OCI-LY7 (cell line): ENCODE measurements around the gene TP53RK. TPM values are rescaled to one million over a fixed set of nuclear protein-coding genes. Genes with fewer than 3 reads are reported as not detected.

Experiments
- BruUV-seq: library from RNA; stranded (reverse); fragments of 400-500 nt; replicated peaks from 2 replicates; lab custom pipeline; 2021; lab: Mats Ljungman, UMichigan
- CTCF ChIA-PET: fragments of 300-600 bp; sonication (Branson Sonifier 250); formaldehyde crosslinking; loops from one replicate; lab custom pipeline; 2022; ENCODE audit warnings: antibody characterized with exemption; ENCODE audit not compliant: unreplicated experiment; lab: Charles Lee
- POLR2A ChIA-PET: fragments of 300-600 bp; sonication (Branson Sonifier 250); formaldehyde crosslinking; loops from one replicate; lab custom pipeline; 2022; ENCODE audit warnings: antibody characterized with exemption; lab: Charles Lee
- DNase-seq: peaks from one replicate; pipeline ENCODE4 v3.0.0-alpha.2; 2015; ENCODE audit warnings: low spot score
- H2AFZ ChIP-seq: fragments of 200-600 bp; sonication (generic), shearing (Covaris generic); 2 replicates; pipeline ENCODE4 v1.6.1; 2014; ENCODE audit warnings: mild to moderate bottlenecking, antibody characterized with exemption, low read length, moderate library complexity
- H3K27ac ChIP-seq: fragments of 200-600 bp; sonication (generic); 2 replicates; pipeline ENCODE4 v1.5.1; 2014; ENCODE audit warnings: mixed run types, low read depth, mild to moderate bottlenecking, moderate library complexity, low read length, inconsistent platforms; ENCODE audit not compliant: poor library complexity, severe bottlenecking
- H3K36me3 ChIP-seq: fragments of 200-600 bp; sonication (generic); 2 replicates; pipeline ENCODE4 v1.6.1; 2014; ENCODE audit warnings: mild to moderate bottlenecking, antibody characterized with exemption, low read length, moderate library complexity, mixed read lengths; ENCODE audit not compliant: insufficient read depth
- H3K4me1 ChIP-seq: fragments of 200-600 bp; sonication (generic); 2 replicates; pipeline ENCODE4 v1.5.1; 2014; ENCODE audit warnings: mild to moderate bottlenecking, low read length; ENCODE audit not compliant: insufficient read depth, poor library complexity, severe bottlenecking
- H3K4me2 ChIP-seq: fragments of 200-600 bp; sonication (generic); 2 replicates; pipeline ENCODE4 v1.6.1; 2014; ENCODE audit warnings: mild to moderate bottlenecking, low read length
- H3K4me3 ChIP-seq: fragments of 200-600 bp; sonication (generic); 2 replicates; pipeline ENCODE4 v1.5.1; 2014; ENCODE audit warnings: mild to moderate bottlenecking, low read depth, low read length; ENCODE audit not compliant: poor library complexity, severe bottlenecking
- H3K79me2 ChIP-seq: fragments of 200-600 bp; sonication (generic); 2 replicates; pipeline ENCODE4 v1.6.1; 2016; ENCODE audit warnings: low read depth, mild to moderate bottlenecking, low read length, moderate library complexity, mixed read lengths; ENCODE audit not compliant: insufficient read depth
- H3K9me2 ChIP-seq: fragments of 200-600 bp; sonication (generic); 2 replicates; pipeline ENCODE4 v1.6.1; 2016; ENCODE audit warnings: mild to moderate bottlenecking, low read length, mixed read lengths; ENCODE audit not compliant: insufficient read depth
- H3K9me3 ChIP-seq: fragments of 200-600 bp; sonication (generic); 2 replicates; pipeline ENCODE4 v1.6.1; 2014; ENCODE audit warnings: mild to moderate bottlenecking, mixed run types, low read length, mixed read lengths
- H4K20me1 ChIP-seq: fragments of 200-600 bp; sonication (generic); 2 replicates; pipeline ENCODE4 v1.6.1; 2014; ENCODE audit warnings: mild to moderate bottlenecking, antibody characterized with exemption, low read length, moderate library complexity, mixed read lengths; ENCODE audit not compliant: insufficient read depth
- CTCF ChIP-seq: fragments of 200-600 bp; sonication (generic); conservative IDR thresholded peaks from 2 replicates; pipeline ENCODE4 v1.5.1; 2014; ENCODE audit warnings: mild to moderate bottlenecking, antibody characterized with exemption, low read length, moderate library complexity, mixed read lengths
- EZH2phosphoT487 ChIP-seq: fragments of 200-600 bp; sonication (generic); IDR thresholded peaks from 2 replicates; pipeline ENCODE4 v1.6.1; 2018; ENCODE audit warnings: low read depth, borderline replicate concordance, mild to moderate bottlenecking, mixed run types, antibody characterized with exemption, low read length, moderate library complexity, mixed read lengths
- intact Hi-C: fragments of 100-400 bp; cut with micrococcal nuclease; formaldehyde crosslinking; loops from one replicate; pipeline ENCODE4 v1.10.0; 2022; ENCODE audit not compliant: unreplicated experiment
- total RNA-seq, 2 experiments: library from RNA; depleted of rRNA in 1 of 2; stranded (reverse); fragments of >200 nt in 1 of 2; shearing (Covaris generic) in 1 of 2; gene quantifications; 2 replicates each; pipeline ENCODE4 v1.2.3, GENCODE V29; 2014 to 2022

TP53RK gene
- total RNA-seq, 2 experiments from 2014 or later: 18.6 to 32.9 TPM

GRCh38 chr20:46701057-46701456 lies 11.8 kb upstream of the TP53RK start:
- DNase-seq: no peak
- Histone ChIP-seq H2AFZ (no peak overlapping the region), H3K4me1 (peaks cover 9% of the 10 kb centered on the region), H3K4me3 (no peak overlapping the region), H4K20me1 (no peaks in the 10 kb centered on the region), H3K27ac (no peak overlapping the region), H3K79me2 (no peaks in the 10 kb centered on the region), H3K9me2 (no peaks in the 10 kb centered on the region), H3K4me2 (no peak overlapping the region), H3K9me3 (peaks cover 10% of the 10 kb centered on the region; the same call in 1 of the 2 replicates), H3K36me3 (no peaks in the 10 kb centered on the region)
- TF ChIP-seq EZH2phosphoT487 (no peak), CTCF (no peak)
- no TSS peak for BruUV-seq
- intact Hi-C loops: no loop called here
- ChIA-PET POLR2A (interaction anchor here (0.6 kb wide), 1 partner anchor 243 kb away, joined by 3 read pairs; no protein-coding TSS in a partner anchor), CTCF (no interaction called here)

GRCh38 chr20:46700481-46700880 lies 11.2 kb upstream of the TP53RK start:
- Histone ChIP-seq H3K79me2 (no peaks in the 10 kb centered on the region), H3K4me2 (no peak overlapping the region), H3K9me3 (0 out of 2 replicates have a peak, but pooled peaks cover 4% of the 10 kb centered on the region), H3K36me3 (no peaks in the 10 kb centered on the region), H3K4me3 (no peak overlapping the region), H2AFZ (no peak overlapping the region), H3K27ac (no peak overlapping the region), H3K9me2 (no peaks in the 10 kb centered on the region), H4K20me1 (no peaks in the 10 kb centered on the region), H3K4me1 (peaks cover 9% of the 10 kb centered on the region)
- intact Hi-C loops: no loop called here
- ChIA-PET POLR2A (interaction anchor here (0.6 kb wide), 1 partner anchor 243 kb away, joined by 3 read pairs; no protein-coding TSS in a partner anchor), CTCF (no interaction called here)
- no TSS peak for BruUV-seq
- no peak for DNase-seq
- TF ChIP-seq CTCF: no peak

GRCh38 chr20:46699651-46700359 lies 10.6 kb upstream of the TP53RK start:
- ChIA-PET CTCF (no interaction called here), POLR2A (no interaction called here)
- no peak overlapping the region for H3K4me3 ChIP-seq
- H3K9me2 ChIP-seq: no peaks in the 10 kb centered on the region
- H3K36me3 ChIP-seq: no peaks in the 10 kb centered on the region
- no peak for DNase-seq
- H3K4me1 ChIP-seq: peaks cover 9% of the 10 kb centered on the region
- intact Hi-C loops: no loop called here
- TF ChIP-seq CTCF: peak; percentile 77
- TF ChIP-seq EZH2phosphoT487: no peak
- H2AFZ ChIP-seq: no peak overlapping the region
- H3K9me3 ChIP-seq: no peaks in the 10 kb centered on the region
- H3K27ac ChIP-seq: no peak overlapping the region
- H3K4me2 ChIP-seq: no peak overlapping the region
- no TSS peak for BruUV-seq
- no peaks in the 10 kb centered on the region for H3K79me2 ChIP-seq
- H4K20me1 ChIP-seq: no peaks in the 10 kb centered on the region
